Right lobe of liver (tissue), 6 donors: ENCODE measurements around the gene KLHL30. TPM values are rescaled to one million over a fixed set of nuclear protein-coding genes. Genes with fewer than 3 reads are reported as not detected.

Source experiments
- ATAC-seq, 4 donors: fragments of 200-7000 bp; cut with Tn5 transposase; one replicate each; pipeline ENCODE4 v1.9.1; 2020; ENCODE audit warnings: mild to moderate bottlenecking in 4 of 4, moderate library complexity in 4 of 4
- DNase-seq, 3 donors: peaks; one replicate each; pipeline ENCODE4 v3.0.0-alpha.2; 2020
- H3K27ac ChIP-seq, 3 donors: fragments of 200-600 bp; one replicate each; pipeline ENCODE4 v1.8.0; 2022
- H3K27me3 ChIP-seq, 2 donors: fragments of 200-600 bp; one replicate each; pipeline ENCODE4 v1.8.0; 2022
- H3K36me3 ChIP-seq, 4 donors: fragments of 200-600 bp; sonication (generic) in 1 of 4; one replicate each; pipeline versions ENCODE4 v1.5.1 to v1.8.0; 2017 to 2022; ENCODE audit warnings: control low read depth in 1 of 4
- H3K4me1 ChIP-seq, 4 donors: fragments of 200-600 bp; sonication (generic) in 1 of 4; one replicate each; pipeline versions ENCODE4 v1.5.1 to v1.8.0; 2017 to 2022; ENCODE audit warnings: control low read depth in 1 of 4
- H3K4me3 ChIP-seq, 3 donors: fragments of 200-600 bp; one replicate each; pipeline ENCODE4 v1.8.0; 2022
- H3K9me3 ChIP-seq, 4 donors: fragments of 200-600 bp; sonication (generic) in 1 of 4; one replicate each; pipeline versions ENCODE4 v1.5.1 to v1.8.0; 2017 to 2022; ENCODE audit warnings: control low read depth in 1 of 4
- POLR2A ChIP-seq: fragments of 450-650 bp; IDR thresholded peaks from one replicate; pipeline ENCODE4 v1.6.1; 2017; ENCODE audit warnings: antibody characterized with exemption, mild to moderate bottlenecking
- WGBS: methylation state at CpG from one replicate; pipeline ENCODE4 v1.1.6; 2018; ENCODE audit warnings: low coverage, low lambda C conversion rate; ENCODE audit not compliant: insufficient coverage; ENCODE audit errors: missing lambda C conversion rate; 5-methylcytosine and 5-hydroxymethylcytosine counted together
- intact Hi-C, 2 donors: fragments of 100-400 bp; cut with DNase I; formaldehyde crosslinking; loops; one replicate each; pipeline versions ENCODE4 v1.11.2 to v1.14.1; 2022
- total RNA-seq, 6 experiments: library from RNA; depleted of rRNA in 2 of 6; stranded (reverse); fragments of >200 nt in 2 of 6; fragmentation: NEBNext Ultra II Directional in 3 of 6; extraction: Animal tissue kit (Norgen Biotek cat#: 25700) in 3 of 6; gene quantifications; one replicate each; pipeline versions ENCODE4 v1.1.0 to v1.2.4, GENCODE V29; 2016 to 2023
- TF ChIP-seq, protein P1 (sequence below), 4 donors: fragments of 200-600 bp in 3 of 4; fragments of 450-650 bp in 1 of 4; IDR thresholded peaks; one replicate each; pipeline versions ENCODE4 v1.5.1 to v1.8.0; 2016 to 2022; ENCODE audit warnings: antibody characterized with exemption in 4 of 4, mild to moderate bottlenecking in 2 of 4
- donor health status: DM: no; HTN: yes; CAD: no.
- donor health status: DM: no; HTN: no; CAD: no.
- donor health status: DM: no; HTN: no; CAD: no.
- donor health status: DM: no; HTN: yes; CAD: no.
- donor health status: DM: no; HTN: yes; CAD: no.

The KLHL30 gene
- total RNA-seq, 6 experiments from 2014 or later: 0.04 to 0.19 (median 0.11) TPM; not detected in 2

DNA sequence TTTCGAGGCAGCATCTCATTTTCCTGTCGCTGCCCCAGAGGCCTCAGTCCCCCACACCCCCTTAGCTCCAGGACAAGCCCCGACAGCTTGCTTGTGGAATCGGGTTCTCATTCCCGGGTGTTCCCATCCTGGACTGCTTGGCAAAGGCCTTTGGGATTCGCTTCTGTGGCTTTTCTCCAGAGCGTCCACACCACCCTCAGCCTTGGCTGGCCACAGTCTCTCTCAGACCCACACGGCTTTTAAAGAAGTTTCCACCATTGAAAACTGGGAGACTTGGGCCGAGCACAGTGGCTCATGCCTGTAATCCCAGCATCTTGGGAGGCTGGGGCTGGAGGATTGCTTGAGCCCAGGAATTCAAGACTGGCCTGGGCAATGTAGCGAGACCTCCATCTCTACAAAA is 35.6 kb upstream of the KLHL30 start:
- Histone ChIP-seq H3K36me3 (no peaks in the 10 kb centered on the region), H3K27ac (no peak overlapping the region), H3K4me3 (no peak overlapping the region), H3K9me3 (no peaks in the 10 kb centered on the region), H3K27me3 (no peaks in the 10 kb centered on the region), H3K4me1 (peaks cover 0 to 13% (median 3%) of the 10 kb centered on the region in 4 donors)
- WGBS: 90% methylated on average over 6 of the region's 10 CpGs
- no peak for DNase-seq
- ATAC-seq: no peak
- no peak for TF ChIP-seq POLR2A
- TF ChIP-seq, protein P1, sequence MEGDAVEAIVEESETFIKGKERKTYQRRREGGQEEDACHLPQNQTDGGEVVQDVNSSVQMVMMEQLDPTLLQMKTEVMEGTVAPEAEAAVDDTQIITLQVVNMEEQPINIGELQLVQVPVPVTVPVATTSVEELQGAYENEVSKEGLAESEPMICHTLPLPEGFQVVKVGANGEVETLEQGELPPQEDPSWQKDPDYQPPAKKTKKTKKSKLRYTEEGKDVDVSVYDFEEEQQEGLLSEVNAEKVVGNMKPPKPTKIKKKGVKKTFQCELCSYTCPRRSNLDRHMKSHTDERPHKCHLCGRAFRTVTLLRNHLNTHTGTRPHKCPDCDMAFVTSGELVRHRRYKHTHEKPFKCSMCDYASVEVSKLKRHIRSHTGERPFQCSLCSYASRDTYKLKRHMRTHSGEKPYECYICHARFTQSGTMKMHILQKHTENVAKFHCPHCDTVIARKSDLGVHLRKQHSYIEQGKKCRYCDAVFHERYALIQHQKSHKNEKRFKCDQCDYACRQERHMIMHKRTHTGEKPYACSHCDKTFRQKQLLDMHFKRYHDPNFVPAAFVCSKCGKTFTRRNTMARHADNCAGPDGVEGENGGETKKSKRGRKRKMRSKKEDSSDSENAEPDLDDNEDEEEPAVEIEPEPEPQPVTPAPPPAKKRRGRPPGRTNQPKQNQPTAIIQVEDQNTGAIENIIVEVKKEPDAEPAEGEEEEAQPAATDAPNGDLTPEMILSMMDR (IDR thresholded peaks at IDR 0.05): no peak
- intact Hi-C loops: no loop called here

DNA sequence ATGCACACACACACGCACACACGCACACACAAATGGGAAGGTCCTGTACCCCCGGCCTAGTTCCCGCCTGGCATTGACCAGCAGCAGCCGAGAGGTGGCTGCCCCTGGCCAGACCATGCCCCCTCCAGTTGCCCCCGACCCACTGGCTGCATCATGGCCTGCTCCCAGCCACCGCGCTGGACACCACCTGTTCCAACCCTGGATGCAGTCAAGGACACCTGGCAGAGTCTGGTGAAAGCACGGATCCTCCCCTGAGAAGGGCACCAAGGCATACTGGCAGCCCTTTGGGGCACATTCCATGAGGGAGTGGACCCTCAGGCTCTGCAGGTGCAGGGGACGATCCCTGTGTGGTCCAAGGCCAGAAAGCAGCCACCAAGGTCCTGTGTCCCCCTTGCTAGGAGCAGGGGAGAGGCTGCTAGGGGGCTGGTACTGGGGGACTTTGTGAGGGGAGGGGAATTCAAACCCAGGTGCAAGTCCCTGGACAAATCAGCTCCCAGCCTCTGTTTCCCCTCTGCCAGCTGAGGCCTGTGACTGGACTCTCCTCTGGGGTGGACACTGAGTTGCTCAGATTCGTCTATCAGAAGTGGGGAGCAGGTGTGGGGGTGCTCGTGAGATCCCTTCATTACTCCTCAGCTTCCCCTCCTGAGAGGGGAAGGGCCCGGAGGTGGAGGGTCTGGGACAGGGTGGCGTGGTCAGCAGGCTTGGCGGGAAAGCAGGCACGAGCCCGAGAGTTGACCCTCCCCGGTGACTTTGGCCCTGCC is 34.8 kb upstream of the KLHL30 start:
- TF ChIP-seq, protein P1 (IDR thresholded peaks at IDR 0.05): no peak
- no peak for TF ChIP-seq POLR2A
- Histone ChIP-seq H3K4me1 (peaks cover 0 to 12% (median 3%) of the 10 kb centered on the region in 4 donors), H3K4me3 (no peak overlapping the region), H3K36me3 (no peaks in the 10 kb centered on the region), H3K27me3 (no peaks in the 10 kb centered on the region), H3K27ac (no peak overlapping the region), H3K9me3 (no peaks in the 10 kb centered on the region)
- no peak for ATAC-seq
- intact Hi-C loops: no loop called here
- WGBS: 20% methylated on average over 1 of the region's 18 CpGs
- DNase-seq: peak in 2 of 3 donors; percentile 3 to 40

DNA sequence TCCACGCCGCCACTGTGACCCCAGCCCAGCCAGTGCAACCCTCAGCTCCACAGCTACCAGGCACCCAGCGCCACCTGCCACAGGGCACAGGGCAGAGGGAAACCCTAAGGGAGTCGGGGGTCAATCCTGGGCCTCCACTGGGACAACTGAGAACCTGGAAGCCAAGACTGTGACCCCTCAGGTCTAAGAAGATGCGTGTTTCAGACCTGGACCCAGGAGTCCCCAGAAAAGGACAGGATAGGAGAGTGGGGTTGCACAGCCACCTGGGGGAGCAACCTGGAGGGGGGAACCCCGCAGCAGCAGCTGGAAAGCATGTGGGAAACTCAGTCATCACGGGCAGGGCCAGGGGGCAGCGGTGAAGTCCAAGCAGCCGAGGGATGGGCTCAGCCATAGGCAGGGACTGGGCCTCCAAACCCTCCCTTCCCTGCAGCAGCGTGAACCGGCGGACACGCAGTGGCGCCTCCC is 34.2 kb upstream of the KLHL30 start:
- TF ChIP-seq POLR2A: no peak
- TF ChIP-seq, protein P1 (IDR thresholded peaks at IDR 0.05): no peak
- no peaks in the 10 kb centered on the region for H3K36me3 ChIP-seq
- intact Hi-C loops: no loop called here
- ATAC-seq: no peak
- 90% methylated on average over 2 of the region's 14 CpGs for WGBS
- peaks cover 0 to 7% (median 3%) of the 10 kb centered on the region in 4 donors for H3K4me1 ChIP-seq
- no peak overlapping the region for H3K4me3 ChIP-seq
- no peaks in the 10 kb centered on the region for H3K27me3 ChIP-seq
- no peak overlapping the region for H3K27ac ChIP-seq
- peak in 1 of 3 donors; percentile 38 for DNase-seq
- H3K9me3 ChIP-seq: no peaks in the 10 kb centered on the region

DNA sequence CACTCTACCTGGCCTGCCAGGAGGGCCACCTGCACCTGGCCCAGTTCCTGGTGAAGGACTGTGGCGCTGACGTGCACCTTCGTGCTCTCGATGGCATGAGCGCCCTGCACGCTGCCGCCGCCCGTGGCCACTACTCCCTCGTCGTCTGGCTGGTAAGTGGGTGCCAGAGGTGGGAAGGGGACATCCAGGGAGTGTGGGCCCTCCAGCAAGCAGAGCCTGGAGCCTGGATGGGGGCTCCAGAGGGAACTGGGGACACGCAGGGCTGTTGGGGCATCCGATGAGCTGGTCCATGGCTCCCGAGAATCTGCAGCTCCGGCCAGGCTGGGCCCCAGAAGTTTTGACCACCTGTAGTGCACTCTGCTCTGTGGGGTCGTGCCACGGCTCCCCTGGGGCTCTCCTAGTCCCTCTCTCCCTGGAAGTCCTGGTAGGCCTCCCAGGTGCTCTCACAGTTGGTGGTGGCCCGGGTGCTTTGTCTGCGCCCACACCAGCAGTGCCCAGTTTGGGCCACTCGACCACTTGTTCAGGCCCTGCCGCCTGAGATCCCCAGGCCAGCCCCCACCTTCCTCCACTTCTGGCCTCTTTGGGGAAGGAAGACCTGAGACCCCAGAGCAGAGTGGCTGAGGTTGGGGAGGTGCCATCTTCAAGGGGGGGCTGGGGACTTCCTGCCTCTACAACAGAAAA is 33.6 kb upstream of the KLHL30 start:
- intact Hi-C loops: no loop called here
- no peaks in the 10 kb centered on the region for H3K9me3 ChIP-seq
- no CpG with 5 or more reads among the region's 21 CpGs for WGBS
- TF ChIP-seq, protein P1 (IDR thresholded peaks at IDR 0.05): no peak
- no peak for TF ChIP-seq POLR2A
- ATAC-seq (no peak), DNase-seq (peak in 1 of 3 donors; percentile 46)
- no peaks in the 10 kb centered on the region for H3K27me3 ChIP-seq
- H3K4me3 ChIP-seq: no peak overlapping the region
- H3K4me1 ChIP-seq: peaks cover 0 to 7% (median 3%) of the 10 kb centered on the region in 4 donors
- no peaks in the 10 kb centered on the region for H3K36me3 ChIP-seq
- no peak overlapping the region for H3K27ac ChIP-seq
